GM12874 (cell line): ENCODE data around the gene GADL1.
A peak's percentile ranks its signal among the peaks of the same experiment; 100 is the strongest.

ENCODE experiments used
- CTCF ChIP-seq: IDR thresholded peaks from 2 replicates; pipeline ENCODE4 v1.5.1; 2011; ENCODE audit warnings: low read depth, mild to moderate bottlenecking, control low read depth, low read length, moderate library complexity; ENCODE audit not compliant: insufficient read depth

The GADL1 gene

DNA sequence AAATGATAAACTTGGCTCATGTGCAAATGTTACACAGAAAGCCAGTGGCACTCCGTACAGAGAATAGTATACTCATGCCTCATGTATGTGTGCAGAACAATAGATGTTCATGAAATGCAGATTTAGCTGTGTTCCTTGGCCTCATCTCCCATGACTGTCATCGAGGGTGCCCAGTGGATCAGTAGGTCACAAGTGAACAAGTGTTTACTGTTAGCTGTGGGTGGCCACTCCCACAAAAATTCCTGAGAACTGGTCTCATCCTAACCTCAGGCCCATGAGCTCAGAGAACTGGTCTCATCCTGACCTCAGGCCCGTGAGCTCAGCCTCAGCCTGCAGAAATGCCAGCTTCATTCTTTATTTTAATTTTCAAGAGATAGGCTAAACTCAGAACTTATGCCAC is 124.1 kb downstream of the GADL1 start:
- no peak for TF ChIP-seq CTCF

- TF ChIP-seq CTCF = peak; percentile 71
Observed at GRCh38 chr3:30768703-30769550, 125.5 kb downstream of the GADL1 start.

GRCh38 chr3:30768046-30768445 is 126.4 kb downstream of the GADL1 start:
- TF ChIP-seq CTCF = no peak

- no peak for TF ChIP-seq CTCF
Observed at GRCh38 chr3:30766522-30766921, 127.9 kb downstream of the GADL1 start.

- TF ChIP-seq CTCF = no peak
Observed at GRCh38 chr3:30764891-30765290, 129.6 kb downstream of the GADL1 start.

- no peak for TF ChIP-seq CTCF
Observed at GRCh38 chr3:30764281-30764680, 130.2 kb downstream of the GADL1 start.

GRCh38 chr3:30761374-30761773 is 133.1 kb downstream of the GADL1 start:
- TF ChIP-seq CTCF = no peak

DNA sequence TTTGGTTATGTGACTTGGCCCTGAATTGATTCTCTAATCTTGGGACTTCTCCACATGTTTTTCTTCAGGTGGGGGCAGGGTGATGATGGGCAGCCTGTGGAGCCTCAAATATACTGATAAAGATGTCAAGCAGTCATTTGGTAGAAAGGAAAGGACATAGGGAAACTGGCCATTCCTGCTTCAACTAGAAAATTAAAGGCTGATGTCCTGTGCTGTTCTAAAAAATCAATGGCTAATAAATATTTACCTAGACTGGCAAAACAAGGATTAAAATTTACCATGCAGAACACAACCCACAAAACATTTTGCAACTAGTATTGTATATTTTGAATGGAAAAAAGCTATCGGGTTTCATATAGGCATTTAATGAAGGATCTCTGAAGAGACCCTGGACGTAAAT is 133.7 kb downstream of the GADL1 start:
- TF ChIP-seq CTCF = no peak
